Measurements from ENCODE around the gene SLX4IP.

SLX4IP gene

DNA sequence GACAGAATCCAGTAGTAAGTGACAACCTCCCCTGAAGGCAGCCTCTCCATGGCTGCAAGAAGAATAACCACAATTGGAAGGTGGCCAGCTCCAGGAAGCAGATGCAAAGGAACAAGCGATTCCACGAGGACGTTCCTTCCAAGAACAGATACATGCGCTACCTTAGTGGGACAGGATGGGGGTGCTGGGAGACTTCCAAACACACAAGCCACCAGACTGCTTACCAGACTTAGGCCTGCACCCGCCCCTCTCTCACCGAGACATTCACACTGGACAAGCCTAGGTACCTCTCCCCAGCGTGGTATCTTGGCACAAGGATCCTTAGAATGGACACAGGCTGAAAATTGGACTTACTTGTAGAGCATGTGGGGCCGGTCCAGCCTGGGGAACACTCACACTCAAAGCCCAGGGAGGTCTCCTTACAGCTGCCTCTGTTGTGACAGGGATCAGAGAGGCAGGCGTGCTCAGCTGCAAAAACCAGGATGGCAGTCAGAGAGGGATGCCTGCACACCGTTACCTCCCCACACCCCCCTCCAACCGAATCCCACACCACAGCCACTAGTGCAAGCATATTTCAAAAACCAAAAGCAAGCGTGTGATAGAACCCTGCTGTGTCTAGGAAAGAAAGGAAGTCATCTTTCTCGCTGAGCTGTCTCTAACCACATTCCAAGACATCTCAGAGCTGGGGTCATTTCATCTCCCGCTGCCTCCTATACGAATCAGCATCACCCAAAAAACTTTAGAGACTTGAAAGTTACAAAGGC, 216.3 kb downstream of the SLX4IP start:
- DNase-seq (ENCODE audit: low read depth): no peak

DNA sequence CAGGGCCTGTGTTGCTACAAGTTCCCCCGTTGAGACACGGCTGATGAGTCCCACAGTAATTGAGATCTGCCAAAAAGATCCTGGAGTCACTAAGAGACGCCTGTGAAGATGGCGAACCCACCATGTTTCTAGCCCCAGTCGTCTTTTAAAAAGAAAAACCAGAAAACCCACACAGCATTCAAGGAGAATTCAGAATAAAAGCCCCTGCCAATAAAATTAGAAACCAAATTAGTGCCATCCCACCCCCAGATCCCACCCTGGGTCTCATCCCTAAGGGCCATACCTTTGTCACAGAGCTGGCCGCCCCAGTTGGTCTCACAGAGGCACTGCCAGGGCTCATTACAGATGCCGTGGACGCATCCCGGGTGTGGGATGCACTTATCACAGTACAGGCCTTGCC, 217.1 kb downstream of the SLX4IP start:
- DNase-seq (ENCODE audit: low read depth): no peak

DNA sequence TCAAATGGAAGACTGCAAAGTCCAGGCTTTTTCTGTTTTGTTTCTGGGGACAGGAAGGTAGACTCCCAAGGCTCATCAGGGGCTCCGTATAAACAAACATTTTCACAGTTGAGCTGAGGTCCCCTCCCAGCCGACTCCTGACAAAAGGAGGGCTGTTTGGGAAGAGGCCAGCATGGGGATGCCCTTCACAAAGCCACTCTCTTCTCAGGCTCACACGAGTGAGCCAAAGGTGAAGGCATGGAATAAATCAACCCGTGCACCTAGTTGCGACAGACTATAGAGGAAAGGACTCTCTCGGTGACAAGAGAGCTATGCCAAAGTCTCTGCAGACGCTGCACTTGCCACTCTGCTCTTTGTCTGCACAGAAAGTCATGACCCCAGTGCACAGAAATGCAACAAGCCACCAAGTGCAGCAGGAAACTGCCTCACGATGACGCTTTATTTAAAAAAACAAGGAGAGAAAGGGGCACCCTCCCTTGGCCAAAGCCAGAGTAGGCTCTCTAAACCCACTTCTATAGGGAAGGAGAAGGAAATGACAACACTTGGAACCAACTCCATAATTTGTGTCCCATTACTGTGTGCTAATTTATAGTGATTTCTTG, 217.7 kb downstream of the SLX4IP start:
- no peak for DNase-seq (ENCODE audit: low read depth)

- no peak for DNase-seq (ENCODE audit: low read depth)
Measured at GRCh38 chr20:10653599-10654249, 218.6 kb downstream of the SLX4IP start.

DNA sequence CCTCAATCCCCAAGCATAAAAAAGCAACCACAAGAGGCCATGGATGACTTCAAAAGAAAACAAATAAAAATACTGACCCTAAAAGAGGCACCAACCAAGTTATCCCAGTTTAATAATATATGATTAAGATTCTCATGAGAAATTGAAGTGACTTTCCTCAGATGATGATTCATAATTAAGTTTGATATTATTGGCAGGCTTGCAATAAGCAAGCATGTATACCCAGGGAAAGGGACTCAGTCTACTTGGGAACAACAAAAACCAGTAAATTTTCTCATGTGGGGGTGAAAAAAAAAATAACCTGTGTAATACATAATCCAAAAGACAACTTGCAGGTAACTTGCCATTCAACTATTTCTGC, 219.1 kb downstream of the SLX4IP start:
- no peak for DNase-seq (ENCODE audit: low read depth)

- no peak for DNase-seq (ENCODE audit: low read depth)
Measured at GRCh38 chr20:10654630-10655029, 219.5 kb downstream of the SLX4IP start.

DNA sequence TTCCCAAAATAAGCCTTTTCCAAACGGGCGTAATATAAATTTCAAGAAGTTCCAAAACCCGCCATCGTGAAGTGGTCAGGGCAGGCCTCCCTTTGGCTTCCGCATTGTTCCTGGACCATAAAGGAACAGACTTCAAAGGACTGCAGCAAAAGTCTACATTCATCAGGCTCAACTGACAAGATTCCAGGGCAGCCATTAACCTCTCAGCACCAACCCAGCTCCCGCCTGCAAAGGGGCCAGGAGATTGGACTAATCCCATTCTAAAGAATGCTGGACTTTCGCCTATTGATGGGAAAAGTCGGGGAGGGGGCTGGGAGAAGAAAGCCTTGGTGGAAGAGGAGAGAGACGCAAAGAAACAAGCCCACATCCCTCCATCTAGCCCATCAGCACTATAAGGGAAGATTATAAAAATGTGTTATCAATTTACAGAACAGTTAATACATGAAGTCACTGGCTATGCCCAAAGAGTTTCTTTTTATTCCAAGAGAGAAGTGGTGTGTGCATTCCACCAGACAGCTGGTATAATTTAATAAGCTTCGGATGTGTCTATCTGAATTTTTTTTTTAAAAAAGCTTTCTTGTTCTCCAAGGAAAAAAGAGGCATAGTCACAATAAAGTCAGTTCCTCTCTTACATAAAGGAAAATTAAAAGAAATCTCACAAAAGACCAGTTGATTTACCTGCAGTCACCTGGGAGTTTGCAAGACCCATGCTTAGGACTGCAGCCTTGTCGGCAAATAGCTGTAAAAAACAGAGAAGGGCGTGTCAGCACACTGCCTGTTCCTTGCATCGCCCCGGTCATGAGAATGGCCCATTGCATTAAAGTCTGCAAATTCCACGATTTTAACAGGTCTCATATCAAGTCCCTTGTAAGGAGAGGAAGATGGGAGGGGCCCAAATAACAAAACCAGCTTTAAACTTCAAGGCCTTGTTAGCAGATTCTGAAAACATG, 220.9 kb downstream of the SLX4IP start:
- DNase-seq (ENCODE audit: low read depth): no peak

DNA sequence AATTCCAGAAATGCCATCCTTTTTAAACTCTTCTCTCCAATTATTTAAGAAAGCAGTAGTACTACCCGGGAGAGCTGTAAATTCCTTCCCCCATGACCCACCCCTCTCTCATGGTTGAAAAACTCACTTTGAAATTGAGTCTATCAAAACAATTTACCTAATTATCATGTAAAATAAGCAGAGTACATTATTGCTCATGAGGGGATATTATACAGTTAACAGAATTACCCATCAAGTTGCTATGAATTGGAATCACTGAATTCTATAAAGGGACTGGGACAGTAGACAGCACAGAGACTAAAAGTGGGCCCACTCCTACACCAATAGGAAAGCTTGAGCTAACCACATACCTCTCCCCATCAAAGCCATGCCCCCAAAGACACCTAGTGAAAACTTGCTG, 222.3 kb downstream of the SLX4IP start:
- DNase-seq (ENCODE audit: low read depth): no peak

- DNase-seq (ENCODE audit: low read depth): no peak
Measured at GRCh38 chr20:10658051-10658823, 223.1 kb downstream of the SLX4IP start.

- no peak for DNase-seq (ENCODE audit: low read depth)
Measured at GRCh38 chr20:10658876-10659632, 223.9 kb downstream of the SLX4IP start.

- DNase-seq (ENCODE audit: low read depth): no peak
Measured at GRCh38 chr20:10659651-10660601, 224.8 kb downstream of the SLX4IP start.

GRCh38 chr20:10660661-10661060, 225.6 kb downstream of the SLX4IP start:
- DNase-seq (ENCODE audit: low read depth): no peak

GRCh38 chr20:10661261-10661660, 226.2 kb downstream of the SLX4IP start:
- DNase-seq (ENCODE audit: low read depth): no peak

GRCh38 chr20:10662151-10662550, 227.0 kb downstream of the SLX4IP start:
- no peak for DNase-seq (ENCODE audit: low read depth)

- no peak for DNase-seq (ENCODE audit: low read depth)
Measured at GRCh38 chr20:10662661-10663458, 227.8 kb downstream of the SLX4IP start.

GRCh38 chr20:10663756-10664155, 228.7 kb downstream of the SLX4IP start:
- DNase-seq (ENCODE audit: low read depth): no peak

DNA sequence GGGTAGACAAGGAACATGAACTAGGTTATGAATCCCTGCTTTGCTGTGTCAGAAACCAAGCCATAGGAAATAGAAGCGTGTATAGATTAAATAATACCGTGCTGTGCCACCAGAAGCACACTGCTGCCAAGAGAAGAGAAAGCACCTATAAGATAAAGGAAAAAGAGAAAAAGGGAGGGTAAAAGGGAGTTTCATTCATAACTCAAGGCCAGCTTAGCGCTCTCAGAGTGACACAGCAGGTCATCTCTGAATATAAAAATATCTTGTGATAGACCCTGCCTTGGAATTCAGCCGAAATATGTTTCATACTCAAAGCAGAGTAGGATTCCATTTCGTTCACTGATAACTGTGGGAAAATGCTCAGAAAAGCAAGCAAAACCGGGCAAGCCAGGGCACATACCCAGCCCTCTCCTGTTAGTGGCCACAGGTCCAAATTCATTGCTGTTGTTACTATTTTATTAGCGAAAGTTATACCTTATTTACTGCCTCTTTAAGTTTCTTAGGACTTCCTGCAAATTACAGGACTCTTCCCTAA, 230.0 kb downstream of the SLX4IP start:
- no peak for DNase-seq (ENCODE audit: low read depth)

DNA sequence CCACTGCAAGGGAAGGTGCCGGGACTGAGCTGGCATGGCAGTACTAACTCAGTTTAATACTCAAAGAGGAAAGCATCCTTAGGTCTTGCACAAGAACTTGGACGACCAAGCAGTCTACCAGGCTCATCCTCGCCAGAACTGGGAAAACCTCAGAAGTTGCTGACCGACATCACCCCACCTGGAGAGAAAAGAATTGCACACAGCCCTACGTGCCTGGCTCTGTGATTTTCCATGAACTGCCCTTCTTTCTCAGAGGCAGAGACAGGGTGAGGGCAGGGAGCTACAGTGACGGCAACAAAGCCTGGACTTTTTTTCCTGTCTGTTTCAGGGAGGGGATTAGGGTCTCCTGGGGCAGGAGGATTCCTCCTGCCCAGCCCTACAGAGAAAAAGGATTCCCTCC, 230.7 kb downstream of the SLX4IP start:
- DNase-seq (ENCODE audit: low read depth): no peak

Data from CMK (cell line).